Astrocyte (in vitro differentiated cells and primary cell): ENCODE data around the gene WDR64.

Source experiments
- EZH2 ChIP-seq: IDR thresholded peaks from 2 replicates; pipeline ENCODE4 v1.6.1; 2012; ENCODE audit warnings: mild to moderate bottlenecking, low read length, inconsistent platforms; ENCODE audit not compliant: insufficient read depth
- TF ChIP-seq, protein P1 (sequence below): IDR thresholded peaks from 2 replicates; pipeline ENCODE4 v1.5.1; 2011; ENCODE audit warnings: low read depth, mild to moderate bottlenecking, inconsistent platforms, low read length, moderate library complexity; ENCODE audit not compliant: insufficient read depth

DNA sequence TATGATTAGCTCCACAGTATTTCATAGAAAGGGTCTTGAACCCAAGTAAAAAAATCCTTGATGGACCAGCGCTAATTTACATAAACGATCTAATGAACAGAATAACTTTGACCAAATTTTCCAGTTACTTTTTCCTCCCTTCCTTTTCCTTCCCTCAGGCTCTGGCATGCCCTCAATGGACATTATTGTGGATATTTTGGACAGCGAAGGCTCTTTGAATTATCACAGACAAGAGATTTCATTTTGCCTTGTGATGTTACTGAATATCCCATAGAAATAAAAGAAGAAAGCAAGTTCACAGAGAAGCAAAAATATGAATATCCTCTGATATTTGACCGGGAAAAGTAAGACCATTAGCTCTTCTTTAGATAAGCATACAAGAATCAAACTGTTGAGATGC lies 135.6 kb downstream of the WDR64 start:
- TF ChIP-seq, protein P1, sequence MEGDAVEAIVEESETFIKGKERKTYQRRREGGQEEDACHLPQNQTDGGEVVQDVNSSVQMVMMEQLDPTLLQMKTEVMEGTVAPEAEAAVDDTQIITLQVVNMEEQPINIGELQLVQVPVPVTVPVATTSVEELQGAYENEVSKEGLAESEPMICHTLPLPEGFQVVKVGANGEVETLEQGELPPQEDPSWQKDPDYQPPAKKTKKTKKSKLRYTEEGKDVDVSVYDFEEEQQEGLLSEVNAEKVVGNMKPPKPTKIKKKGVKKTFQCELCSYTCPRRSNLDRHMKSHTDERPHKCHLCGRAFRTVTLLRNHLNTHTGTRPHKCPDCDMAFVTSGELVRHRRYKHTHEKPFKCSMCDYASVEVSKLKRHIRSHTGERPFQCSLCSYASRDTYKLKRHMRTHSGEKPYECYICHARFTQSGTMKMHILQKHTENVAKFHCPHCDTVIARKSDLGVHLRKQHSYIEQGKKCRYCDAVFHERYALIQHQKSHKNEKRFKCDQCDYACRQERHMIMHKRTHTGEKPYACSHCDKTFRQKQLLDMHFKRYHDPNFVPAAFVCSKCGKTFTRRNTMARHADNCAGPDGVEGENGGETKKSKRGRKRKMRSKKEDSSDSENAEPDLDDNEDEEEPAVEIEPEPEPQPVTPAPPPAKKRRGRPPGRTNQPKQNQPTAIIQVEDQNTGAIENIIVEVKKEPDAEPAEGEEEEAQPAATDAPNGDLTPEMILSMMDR: no peak
- TF ChIP-seq EZH2: no peak
